Sigmoid colon (tissue), 7 donors: ENCODE measurements around the gene PRDM16. TPM values are rescaled to one million over a fixed set of nuclear protein-coding genes. Genes with fewer than 3 reads are reported as not detected.

Experiments
- DNase-seq: peaks from one replicate; pipeline ENCODE4 v3.0.0-alpha.2; 2019
- H3K27ac ChIP-seq, 4 donors: fragments of 200-600 bp; sonication (generic); one replicate each; pipeline ENCODE4 v1.5.1; 2016 to 2019; ENCODE audit warnings: mild to moderate bottlenecking in 1 of 4
- H3K27me3 ChIP-seq, 3 donors: fragments of 200-600 bp; sonication (generic); one replicate each; pipeline ENCODE4 v1.5.1; 2019; ENCODE audit warnings: mild to moderate bottlenecking in 1 of 3
- H3K36me3 ChIP-seq, 4 donors: fragments of 200-600 bp; sonication (generic); one replicate each; pipeline ENCODE4 v1.5.1; 2016 to 2019
- H3K4me1 ChIP-seq, 4 donors: fragments of 200-600 bp; sonication (generic); one replicate each; pipeline ENCODE4 v1.5.1; 2017 to 2019
- H3K4me3 ChIP-seq, 4 donors: fragments of 200-600 bp; sonication (generic); one replicate each; pipeline ENCODE4 v1.5.1; 2017 to 2019; ENCODE audit warnings: mild to moderate bottlenecking in 2 of 4, moderate library complexity in 1 of 4
- H3K9me3 ChIP-seq, 4 donors: fragments of 200-600 bp in 3 of 4; sonication (generic) in 3 of 4; one replicate each; pipeline versions ENCODE4 v1.5.1 to v1.6.1; 2013 to 2019
- EP300 ChIP-seq, 4 donors: sonication (generic); formaldehyde crosslinking; IDR thresholded peaks; one replicate each; pipeline ENCODE4 v1.6.1; 2017; ENCODE audit warnings: antibody characterized with exemption in 4 of 4
- POLR2A ChIP-seq, 2 donors: fragments of 450-650 bp; IDR thresholded peaks; one replicate each; pipeline ENCODE4 v1.6.1; 2016; ENCODE audit warnings: antibody characterized with exemption in 2 of 2, mild to moderate bottlenecking in 2 of 2, moderate library complexity in 2 of 2
- POLR2AphosphoS5 ChIP-seq, 4 donors: sonication (generic); formaldehyde crosslinking; IDR thresholded peaks; one replicate each; pipeline ENCODE4 v1.6.1; 2017; ENCODE audit warnings: antibody characterized with exemption in 4 of 4
- WGBS, 2 donors: extraction: QIAGEN DNeasy Blood & Tissue Kit; methylation state at CpG; one replicate each; pipeline ENCODE4 v1.1.7; 2013; 5-methylcytosine and 5-hydroxymethylcytosine counted together
- intact Hi-C: fragments of 100-400 bp; cut with DNase I; formaldehyde crosslinking; loops from one replicate; pipeline ENCODE4 v1.15.1; 2023
- polyA plus RNA-seq, 3 donors: library from polyadenylated mRNA; stranded (reverse); fragments of 200-250 nt; gene quantifications; one replicate each; pipeline ENCODE4 v1.2.3, GENCODE V29; 2013
- total RNA-seq, 4 donors: library from RNA; depleted of rRNA; stranded (reverse); fragments of >200 nt; gene quantifications; one replicate each; pipeline ENCODE4 v1.1.0, GENCODE V29; 2016
- TF ChIP-seq, protein P1 (sequence below), 4 experiments: fragments of 450-650 bp in 3 of 4; fragments of 200-600 bp in 1 of 4; IDR thresholded peaks; one replicate each; pipeline ENCODE4 v1.5.1; 2016 to 2019; ENCODE audit warnings: antibody characterized with exemption in 4 of 4, mild to moderate bottlenecking in 3 of 4, moderate library complexity in 2 of 4
- donor health status: healthy with polysubstance abuse.
- donor health status: Bipolar disorder and iron deficiency.
- donor health status: healthy.

PRDM16 gene
- total and polyA plus RNA-seq, 7 donors: under 0.01 to 1.7 (median 0.49) TPM

DNA sequence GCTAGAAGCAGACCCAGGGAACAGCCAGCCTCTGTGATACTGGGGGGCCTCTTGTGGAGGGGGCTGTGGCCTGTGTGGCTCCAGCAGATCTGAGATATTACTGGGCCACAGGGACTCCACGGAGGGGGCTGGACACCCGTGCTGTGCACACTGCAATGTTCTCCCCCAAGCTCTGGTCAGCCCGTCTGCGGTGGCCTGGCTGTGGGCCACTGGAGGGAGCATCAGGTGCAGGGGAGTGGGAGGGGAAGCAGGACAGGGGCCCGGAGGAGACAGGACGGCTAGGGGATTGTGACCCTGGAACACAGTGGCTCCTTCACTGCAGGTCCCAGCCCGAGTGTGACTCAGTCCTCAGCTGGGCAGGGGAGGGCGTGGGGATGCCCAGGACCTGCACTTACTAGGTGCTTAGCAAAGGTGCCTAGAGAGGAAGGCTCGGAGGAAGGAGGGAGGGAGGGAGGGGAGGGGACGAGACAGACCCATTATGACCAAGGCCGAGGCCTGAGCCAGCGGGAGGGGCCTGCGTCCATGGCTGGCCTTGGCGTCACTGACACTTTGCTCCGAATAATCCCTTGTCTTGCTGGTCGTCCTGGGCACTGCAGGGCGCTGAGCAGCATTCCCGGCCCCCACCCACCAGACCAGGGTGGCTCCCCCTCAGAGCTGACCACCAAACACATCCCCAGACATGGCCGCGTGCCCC is 44.2 kb downstream of the PRDM16 start:
- H3K4me3 ChIP-seq: no peak overlapping the region
- intact Hi-C loops: no loop called here
- DNase-seq: no peak
- WGBS, 2 donors: 85 to 90% methylated on average over 20 of the region's 20 CpGs
- no peaks in the 10 kb centered on the region for H3K4me1 ChIP-seq
- peaks cover 0 to 60% (median 33%) of the 10 kb centered on the region in 3 donors for H3K27me3 ChIP-seq
- H3K36me3 ChIP-seq: no peaks in the 10 kb centered on the region
- peaks cover 0 to 3% (median under 1%) of the 10 kb centered on the region in 4 donors for H3K9me3 ChIP-seq
- no peak overlapping the region for H3K27ac ChIP-seq
- TF ChIP-seq POLR2A (IDR thresholded peaks at IDR 0.05) (no peak), POLR2AphosphoS5 (IDR thresholded peaks at IDR 0.05) (no peak), EP300 (IDR thresholded peaks at IDR 0.05) (no peak)
- TF ChIP-seq, protein P1, sequence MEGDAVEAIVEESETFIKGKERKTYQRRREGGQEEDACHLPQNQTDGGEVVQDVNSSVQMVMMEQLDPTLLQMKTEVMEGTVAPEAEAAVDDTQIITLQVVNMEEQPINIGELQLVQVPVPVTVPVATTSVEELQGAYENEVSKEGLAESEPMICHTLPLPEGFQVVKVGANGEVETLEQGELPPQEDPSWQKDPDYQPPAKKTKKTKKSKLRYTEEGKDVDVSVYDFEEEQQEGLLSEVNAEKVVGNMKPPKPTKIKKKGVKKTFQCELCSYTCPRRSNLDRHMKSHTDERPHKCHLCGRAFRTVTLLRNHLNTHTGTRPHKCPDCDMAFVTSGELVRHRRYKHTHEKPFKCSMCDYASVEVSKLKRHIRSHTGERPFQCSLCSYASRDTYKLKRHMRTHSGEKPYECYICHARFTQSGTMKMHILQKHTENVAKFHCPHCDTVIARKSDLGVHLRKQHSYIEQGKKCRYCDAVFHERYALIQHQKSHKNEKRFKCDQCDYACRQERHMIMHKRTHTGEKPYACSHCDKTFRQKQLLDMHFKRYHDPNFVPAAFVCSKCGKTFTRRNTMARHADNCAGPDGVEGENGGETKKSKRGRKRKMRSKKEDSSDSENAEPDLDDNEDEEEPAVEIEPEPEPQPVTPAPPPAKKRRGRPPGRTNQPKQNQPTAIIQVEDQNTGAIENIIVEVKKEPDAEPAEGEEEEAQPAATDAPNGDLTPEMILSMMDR (IDR thresholded peaks at IDR 0.05): no peak

DNA sequence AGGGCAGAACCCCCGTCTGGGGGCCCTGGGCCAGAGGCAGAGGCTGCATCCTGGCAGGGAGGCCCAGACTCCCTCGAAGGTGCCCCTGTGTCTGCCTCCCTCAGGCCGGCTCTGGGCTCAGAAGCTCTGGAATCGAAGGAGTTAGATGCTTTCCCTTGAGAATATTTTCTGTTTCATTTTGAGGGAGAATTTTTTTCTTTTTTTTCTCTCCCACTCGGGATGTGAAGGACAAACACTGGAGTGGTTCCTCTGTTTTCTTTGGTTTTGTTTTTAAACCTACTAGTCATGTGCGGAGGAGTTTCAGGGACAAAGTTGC is 44.7 kb downstream of the PRDM16 start:
- no peaks in the 10 kb centered on the region for H3K36me3 ChIP-seq
- peaks cover 0 to 60% (median 38%) of the 10 kb centered on the region in 3 donors for H3K27me3 ChIP-seq
- H3K27ac ChIP-seq: no peak overlapping the region
- intact Hi-C loops: no loop called here
- 77 to 81% methylated on average over 6 of the region's 6 CpGs for WGBS, 2 donors
- H3K4me3 ChIP-seq: no peak overlapping the region
- H3K9me3 ChIP-seq: no peaks in the 10 kb centered on the region
- no peaks in the 10 kb centered on the region for H3K4me1 ChIP-seq
- no peak for DNase-seq
- TF ChIP-seq EP300 (IDR thresholded peaks at IDR 0.05): no peak
- no peak for TF ChIP-seq POLR2AphosphoS5 (IDR thresholded peaks at IDR 0.05)
- TF ChIP-seq POLR2A (IDR thresholded peaks at IDR 0.05): no peak
- TF ChIP-seq, protein P1 (IDR thresholded peaks at IDR 0.05): no peak

DNA sequence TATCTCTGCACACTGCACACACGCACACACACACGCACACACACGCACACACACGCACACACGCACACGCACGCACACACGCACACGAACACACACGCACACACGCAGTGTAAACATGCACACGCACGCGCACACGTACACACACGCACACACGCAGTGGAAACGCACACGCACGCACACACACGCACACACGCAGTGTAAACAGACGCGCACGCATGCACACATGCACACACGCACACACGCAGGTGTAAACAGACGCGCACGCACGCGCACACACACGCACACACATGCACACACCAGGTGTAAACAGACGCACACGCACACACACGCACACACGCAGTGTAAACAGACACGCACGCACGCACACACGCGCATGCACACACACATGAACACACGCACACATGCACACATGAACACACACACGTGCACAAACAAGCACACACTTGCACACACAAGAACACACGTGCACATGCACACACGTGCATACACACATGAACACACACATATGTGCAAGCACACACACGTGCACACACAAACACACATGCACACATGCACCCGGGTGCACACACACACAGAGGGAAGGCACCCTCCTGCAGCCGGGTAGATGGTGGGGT is 45.2 kb downstream of the PRDM16 start:
- no peak for DNase-seq
- no peaks in the 10 kb centered on the region for H3K36me3 ChIP-seq
- intact Hi-C loops: no loop called here
- 95 to 96% methylated on average over 49 of the region's 49 CpGs for WGBS, 2 donors
- no peak overlapping the region for H3K27ac ChIP-seq
- H3K4me1 ChIP-seq: no peaks in the 10 kb centered on the region
- no peak for TF ChIP-seq POLR2A (IDR thresholded peaks at IDR 0.05)
- TF ChIP-seq, protein P1 (IDR thresholded peaks at IDR 0.05): no peak
- no peak for TF ChIP-seq POLR2AphosphoS5 (IDR thresholded peaks at IDR 0.05)
- no peak for TF ChIP-seq EP300 (IDR thresholded peaks at IDR 0.05)
- no peaks in the 10 kb centered on the region for H3K9me3 ChIP-seq
- H3K4me3 ChIP-seq: no peak overlapping the region
- H3K27me3 ChIP-seq: peaks cover 0 to 56% (median 39%) of the 10 kb centered on the region in 3 donors

DNA sequence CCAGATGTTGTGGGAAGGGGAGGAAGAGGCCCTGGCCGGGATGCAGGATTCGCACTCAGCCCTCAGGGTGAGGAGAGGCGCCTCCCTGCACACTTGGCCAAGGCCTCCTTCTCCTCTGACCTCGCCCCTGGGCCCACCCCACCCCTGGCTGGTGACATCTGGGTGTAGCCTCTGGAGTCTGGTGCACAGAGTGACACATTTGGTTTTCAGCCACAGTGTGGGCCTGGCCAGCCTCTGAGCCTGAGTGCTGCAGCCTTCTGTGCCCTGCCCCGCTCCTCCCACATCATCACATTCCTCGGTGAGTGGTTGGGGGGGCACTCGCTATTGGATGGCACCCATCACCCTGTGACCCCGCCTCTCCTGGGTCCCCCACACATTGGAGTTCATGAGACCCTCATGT is 45.8 kb downstream of the PRDM16 start:
- DNase-seq: no peak
- no peaks in the 10 kb centered on the region for H3K9me3 ChIP-seq
- no peak overlapping the region for H3K27ac ChIP-seq
- 75 to 86% methylated on average over 8 of the region's 8 CpGs for WGBS, 2 donors
- H3K36me3 ChIP-seq: no peaks in the 10 kb centered on the region
- peaks cover 0 to 1% (median 0%) of the 10 kb centered on the region in 4 donors for H3K4me1 ChIP-seq
- H3K27me3 ChIP-seq: peaks cover 0 to 56% (median 33%) of the 10 kb centered on the region in 3 donors
- TF ChIP-seq, protein P1 (IDR thresholded peaks at IDR 0.05): no peak
- H3K4me3 ChIP-seq: no peak overlapping the region
- intact Hi-C loops: no loop called here
